H9 (cell line): Measurements from ENCODE around the gene DAPK2. TPM values are rescaled to one million over a fixed set of nuclear protein-coding genes. Genes with fewer than 3 reads are reported as not detected.

Source experiments
- DNase-seq: peaks from one replicate; pipeline ENCODE4 v3.0.0-alpha.2; 2017
- H2AFZ ChIP-seq: one replicate; pipeline ENCODE4 v1.6.1; 2013; ENCODE audit warnings: mild to moderate bottlenecking, low read length, control low read depth, moderate library complexity
- H2AK5ac ChIP-seq: 2 replicates; pipeline ENCODE4 v1.6.1; 2013; ENCODE audit warnings: low read length, control low read depth, mixed read lengths; ENCODE audit not compliant: insufficient read length
- H2BK120ac ChIP-seq: one replicate; pipeline ENCODE4 v1.6.1; 2013; ENCODE audit warnings: low read depth, mild to moderate bottlenecking, low read length, control low read depth, inconsistent platforms; ENCODE audit not compliant: poor library complexity, severe bottlenecking
- H2BK12ac ChIP-seq: 2 replicates; pipeline ENCODE4 v1.6.1; 2013; ENCODE audit warnings: low read length, control low read depth, mixed read lengths, low read depth; ENCODE audit not compliant: insufficient read length
- H2BK15ac ChIP-seq: 2 replicates; pipeline ENCODE4 v1.6.1; 2013; ENCODE audit warnings: low read depth, low read length, control low read depth
- H2BK20ac ChIP-seq: one replicate; pipeline ENCODE4 v1.6.1; 2013; ENCODE audit warnings: low read depth, mild to moderate bottlenecking, low read length, control low read depth, inconsistent platforms; ENCODE audit not compliant: poor library complexity, severe bottlenecking
- H2BK5ac ChIP-seq: 2 replicates; pipeline ENCODE4 v1.6.1; 2013; ENCODE audit warnings: low read length, control low read depth, mixed read lengths; ENCODE audit not compliant: insufficient read length
- H3K14ac ChIP-seq: 2 replicates; pipeline ENCODE4 v1.6.1; 2013; ENCODE audit warnings: low read length, control low read depth; ENCODE audit not compliant: insufficient read depth
- H3K18ac ChIP-seq: 2 replicates; pipeline ENCODE4 v1.6.1; 2013; ENCODE audit warnings: low read depth, mild to moderate bottlenecking, mixed read lengths, low read length, control low read depth; ENCODE audit not compliant: insufficient read length
- H3K23ac ChIP-seq: 2 replicates; pipeline ENCODE4 v1.6.1; 2013; ENCODE audit warnings: low read length, control low read depth, mixed read lengths, low read depth; ENCODE audit not compliant: insufficient read length
- H3K23me2 ChIP-seq: 2 replicates; pipeline ENCODE4 v1.6.1; 2013; ENCODE audit warnings: low read depth, mild to moderate bottlenecking, mixed read lengths, low read length, control low read depth; ENCODE audit not compliant: insufficient read length, poor library complexity, severe bottlenecking
- H3K27ac ChIP-seq: 2 replicates; pipeline ENCODE4 v1.5.1; 2013; ENCODE audit warnings: low read length, control low read depth, mixed read lengths, low read depth; ENCODE audit not compliant: insufficient read length
- H3K27me3 ChIP-seq: 2 replicates; pipeline ENCODE4 v1.6.1; 2013; ENCODE audit warnings: low read length, control low read depth, inconsistent platforms; ENCODE audit not compliant: insufficient read depth
- H3K4ac ChIP-seq: 2 replicates; pipeline ENCODE4 v1.6.1; 2013; ENCODE audit warnings: low read depth, mild to moderate bottlenecking, control low read depth, inconsistent platforms, low read length, moderate library complexity
- H3K4me1 ChIP-seq: 2 replicates; pipeline ENCODE4 v1.6.1; 2013; ENCODE audit warnings: low read length, control low read depth, inconsistent platforms; ENCODE audit not compliant: insufficient read depth
- H3K4me2 ChIP-seq: 2 replicates; pipeline ENCODE4 v1.6.1; 2013; ENCODE audit warnings: low read length, control low read depth, mixed read lengths; ENCODE audit not compliant: insufficient read length, insufficient read depth
- H3K56ac ChIP-seq: 2 replicates; pipeline ENCODE4 v1.6.1; 2013; ENCODE audit warnings: low read depth, mild to moderate bottlenecking, mixed read lengths, low read length, control low read depth; ENCODE audit not compliant: insufficient read length
- H3K79me1 ChIP-seq: 2 replicates; pipeline ENCODE4 v1.6.1; 2013; ENCODE audit warnings: low read depth, mild to moderate bottlenecking, moderate library complexity, low read length, control low read depth, inconsistent platforms; ENCODE audit not compliant: insufficient read depth, poor library complexity, severe bottlenecking
- H3K79me2 ChIP-seq: 2 replicates; pipeline ENCODE4 v1.6.1; 2013; ENCODE audit warnings: low read length, control low read depth, inconsistent platforms; ENCODE audit not compliant: insufficient read depth
- H3K9ac ChIP-seq: 2 replicates; pipeline ENCODE4 v1.6.1; 2013; ENCODE audit warnings: low read length, control low read depth, mixed read lengths; ENCODE audit not compliant: insufficient read length; ENCODE audit errors: extremely low read depth
- H3K9me3 ChIP-seq: one replicate; pipeline ENCODE4 v1.6.1; 2013; ENCODE audit warnings: low read depth, low read length, inconsistent platforms; ENCODE audit not compliant: control insufficient read depth
- H3T11ph ChIP-seq: one replicate; pipeline ENCODE4 v1.6.1; 2013; ENCODE audit warnings: mild to moderate bottlenecking, low read length, control low read depth, inconsistent platforms
- H4K20me1 ChIP-seq: one replicate; pipeline ENCODE4 v1.6.1; 2013; ENCODE audit not compliant: control insufficient read depth, insufficient read length, insufficient read depth
- H4K5ac ChIP-seq: 2 replicates; pipeline ENCODE4 v1.6.1; 2013; ENCODE audit warnings: low read depth, mild to moderate bottlenecking, mixed read lengths, low read length, control low read depth; ENCODE audit not compliant: insufficient read length
- H4K8ac ChIP-seq: replicated peaks from 2 replicates; pipeline ENCODE4 v1.6.1; 2013; ENCODE audit warnings: low read length, control low read depth, mixed read lengths, low read depth; ENCODE audit not compliant: insufficient read length
- H4K91ac ChIP-seq: 2 replicates; pipeline ENCODE4 v1.6.1; 2013; ENCODE audit warnings: low read depth, mild to moderate bottlenecking, moderate library complexity, mixed read lengths, low read length, control low read depth; ENCODE audit not compliant: insufficient read length
- H3K27ac Mint-ChIP-seq, 3 experiments: 2 replicates in 2 of 3; 3 replicates in 1 of 3; pipeline ENCODE4 v1.8.0; 2020 to 2021; ENCODE audit warnings: mixed read lengths in 3 of 3, mild to moderate bottlenecking in 1 of 3, moderate library complexity in 1 of 3
- H3K27me3 Mint-ChIP-seq: 2 replicates; pipeline ENCODE4 v1.8.0; 2021; ENCODE audit warnings: low read depth, mild to moderate bottlenecking, moderate library complexity, mixed read lengths
- H3K36me3 Mint-ChIP-seq, 3 experiments: 2 replicates in 2 of 3; 3 replicates in 1 of 3; pipeline ENCODE4 v1.8.0; 2020 to 2021; ENCODE audit warnings: low read depth in 3 of 3, mixed read lengths in 3 of 3; ENCODE audit not compliant: insufficient read depth in 1 of 3
- H3K4me1 Mint-ChIP-seq, 2 experiments: 2 replicates each; pipeline ENCODE4 v1.8.0; 2020; ENCODE audit warnings: mixed read lengths in 2 of 2
- H3K4me3 Mint-ChIP-seq, 2 experiments: 2 replicates in 1 of 2; 3 replicates in 1 of 2; pipeline ENCODE4 v1.8.0; 2020 to 2021; ENCODE audit warnings: mild to moderate bottlenecking in 2 of 2, mixed read lengths in 2 of 2, moderate library complexity in 1 of 2
- H3K9me3 Mint-ChIP-seq, 2 experiments: 2 replicates in 1 of 2; 3 replicates in 1 of 2; pipeline ENCODE4 v1.8.0; 2020; ENCODE audit warnings: mild to moderate bottlenecking in 2 of 2, mixed read lengths in 2 of 2, moderate library complexity in 1 of 2
- WGBS: extraction: QIAGEN DNeasy Blood & Tissue Kit; methylation state at CpG from one replicate; pipeline ENCODE4 v1.1.7; 2013; ENCODE audit warnings: missing lambda C conversion rate, low lambda C conversion rate, mixed read lengths; ENCODE audit not compliant: insufficient read length; ENCODE audit errors: extremely low coverage; 5-methylcytosine and 5-hydroxymethylcytosine counted together
- total RNA-seq: library from RNA; stranded (reverse); gene quantifications from 2 replicates; pipeline ENCODE4 v1.2.1, GENCODE V29; 2021
- TF ChIP-seq, protein P1 (sequence below): fragments of 200-600 bp; sonication (generic); conservative IDR thresholded peaks from 3 replicates; pipeline ENCODE4 v1.8.0; 2021; ENCODE audit warnings: antibody characterized with exemption, mild to moderate bottlenecking

Gene DAPK2
- total RNA-seq, 1 experiment from 2014 or later, result 3.5 TPM

- no peak overlapping the region for H2AFZ ChIP-seq
- H3K14ac ChIP-seq, result no peak overlapping the region
- H3K27me3 Mint-ChIP-seq, result no peaks in the 10 kb centered on the region
- no peaks in the 10 kb centered on the region for H3K9me3 ChIP-seq
- H3K9ac ChIP-seq, result no peak overlapping the region
- H3K27ac Mint-ChIP-seq, result no peak overlapping the region
- H4K8ac ChIP-seq, result no peak overlapping the region
- H3K4me2 ChIP-seq, result no peak overlapping the region
- H3K56ac ChIP-seq, result no peak overlapping the region
- H3K4me1 Mint-ChIP-seq, result peaks cover 23 to 25% of the 10 kb centered on the region in 2 experiments
- no peak overlapping the region for H2BK20ac ChIP-seq
- H2BK120ac ChIP-seq, result no peak overlapping the region
- TF ChIP-seq, protein P1, sequence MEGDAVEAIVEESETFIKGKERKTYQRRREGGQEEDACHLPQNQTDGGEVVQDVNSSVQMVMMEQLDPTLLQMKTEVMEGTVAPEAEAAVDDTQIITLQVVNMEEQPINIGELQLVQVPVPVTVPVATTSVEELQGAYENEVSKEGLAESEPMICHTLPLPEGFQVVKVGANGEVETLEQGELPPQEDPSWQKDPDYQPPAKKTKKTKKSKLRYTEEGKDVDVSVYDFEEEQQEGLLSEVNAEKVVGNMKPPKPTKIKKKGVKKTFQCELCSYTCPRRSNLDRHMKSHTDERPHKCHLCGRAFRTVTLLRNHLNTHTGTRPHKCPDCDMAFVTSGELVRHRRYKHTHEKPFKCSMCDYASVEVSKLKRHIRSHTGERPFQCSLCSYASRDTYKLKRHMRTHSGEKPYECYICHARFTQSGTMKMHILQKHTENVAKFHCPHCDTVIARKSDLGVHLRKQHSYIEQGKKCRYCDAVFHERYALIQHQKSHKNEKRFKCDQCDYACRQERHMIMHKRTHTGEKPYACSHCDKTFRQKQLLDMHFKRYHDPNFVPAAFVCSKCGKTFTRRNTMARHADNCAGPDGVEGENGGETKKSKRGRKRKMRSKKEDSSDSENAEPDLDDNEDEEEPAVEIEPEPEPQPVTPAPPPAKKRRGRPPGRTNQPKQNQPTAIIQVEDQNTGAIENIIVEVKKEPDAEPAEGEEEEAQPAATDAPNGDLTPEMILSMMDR, result no peak
- 0 out of 2 replicates have a peak, but pooled peaks cover 2% of the 10 kb centered on the region for H3K4me1 ChIP-seq
- no peak overlapping the region for H4K91ac ChIP-seq
- no peak overlapping the region for H4K5ac ChIP-seq
- H2BK5ac ChIP-seq, result no peak overlapping the region
- no peaks in the 10 kb centered on the region for H4K20me1 ChIP-seq
- H3K23me2 ChIP-seq, result no peaks in the 10 kb centered on the region
- H3K18ac ChIP-seq, result no peak overlapping the region
- H3K4ac ChIP-seq, result no peak overlapping the region
- no peak overlapping the region for H2BK15ac ChIP-seq
- no peak overlapping the region for H3K4me3 Mint-ChIP-seq
- WGBS, result no CpG with 5 or more reads among the region's 5 CpGs
- no peak overlapping the region for H3T11ph ChIP-seq
- no peak overlapping the region for H3K23ac ChIP-seq
- H2BK12ac ChIP-seq, result no peak overlapping the region
- H2AK5ac ChIP-seq, result no peak overlapping the region
- no peaks in the 10 kb centered on the region for H3K79me2 ChIP-seq
- no peaks in the 10 kb centered on the region for H3K27me3 ChIP-seq
- no peaks in the 10 kb centered on the region for H3K36me3 Mint-ChIP-seq
- H3K79me1 ChIP-seq, result no peaks in the 10 kb centered on the region
- DNase-seq, result no peak
- H3K9me3 Mint-ChIP-seq, result no peaks in the 10 kb centered on the region
- H3K27ac ChIP-seq, result no peak overlapping the region
Observed at GRCh38 chr15:63880744-63881143, 165.5 kb downstream of the DAPK2 start.
